ENCODE measurements around the gene ABHD18.
A peak's percentile ranks its signal among the peaks of the same experiment; 100 is the strongest.
"Not testable (repeated sequence)": the region's sequence is repeated elsewhere in the genome, so short reads cannot be mapped to it uniquely, and the experiment has no call there.

Gene ABHD18

GRCh38 chr4:128060121-128060698, 95.0 kb downstream of the ABHD18 start:
- DNase-seq (ENCODE audit: extremely low read depth, insufficient read length) = no peak
- no peaks in the 10 kb centered on the region for H3K27me3 ChIP-seq (replicated peaks; ENCODE audit: control insufficient read depth, insufficient read depth, low read length)
- no peak for TF ChIP-seq CTCF (IDR thresholded peaks at IDR 0.05; ENCODE audit: insufficient read depth, low read length, poor library complexity, severe bottlenecking)
- no peaks in the 10 kb centered on the region for H3K36me3 ChIP-seq (ENCODE audit: control insufficient read depth, insufficient read depth, low read length)
- H3K4me3 ChIP-seq (replicated peaks; ENCODE audit: low read depth, low read length) = peak overlapping the region; percentile 67

GRCh38 chr4:128060699-128061565, 95.7 kb downstream of the ABHD18 start, which contains the start of gene LARP1B:
Gene LARP1B (plus strand): TSS chr4:128061312. CDS start chr4:128074952, 13,640 bp downstream.
- TF ChIP-seq CTCF (IDR thresholded peaks at IDR 0.05; ENCODE audit: insufficient read depth, low read length, poor library complexity, severe bottlenecking) = no peak
- Histone ChIP-seq H3K36me3 (ENCODE audit: control insufficient read depth, insufficient read depth, low read length) (no peaks in the 10 kb centered on the region), H3K27me3 (replicated peaks; ENCODE audit: control insufficient read depth, insufficient read depth, low read length) (no peaks in the 10 kb centered on the region), H3K4me3 (replicated peaks; ENCODE audit: low read depth, low read length) (peak within 1 kb of the TSS; percentile 67)
- peak; percentile 98 for DNase-seq (ENCODE audit: extremely low read depth, insufficient read length)

- Histone ChIP-seq H3K4me3 (replicated peaks; ENCODE audit: low read depth, low read length) (peak overlapping the region; percentile 67), H3K27me3 (replicated peaks; ENCODE audit: control insufficient read depth, insufficient read depth, low read length) (no peaks in the 10 kb centered on the region), H3K36me3 (ENCODE audit: control insufficient read depth, insufficient read depth, low read length) (no peaks in the 10 kb centered on the region)
- DNase-seq (ENCODE audit: extremely low read depth, insufficient read length) = peak; percentile 79
- peak; percentile 38 for TF ChIP-seq CTCF (IDR thresholded peaks at IDR 0.05; ENCODE audit: insufficient read depth, low read length, poor library complexity, severe bottlenecking)
Observed at GRCh38 chr4:128061566-128062536, 96.6 kb downstream of the ABHD18 start.

GRCh38 chr4:128066453-128066820, 101.2 kb downstream of the ABHD18 start:
- not testable (repeated sequence) for DNase-seq (ENCODE audit: extremely low read depth, insufficient read length); H3K4me3 ChIP-seq (replicated peaks; ENCODE audit: low read depth, low read length); H3K36me3 ChIP-seq (ENCODE audit: control insufficient read depth, insufficient read depth, low read length)

GRCh38 chr4:128068918-128069317, 103.7 kb downstream of the ABHD18 start:
- no peak overlapping the region for H3K4me3 ChIP-seq (replicated peaks; ENCODE audit: low read depth, low read length)
- H3K27me3 ChIP-seq (replicated peaks; ENCODE audit: control insufficient read depth, insufficient read depth, low read length) = no peaks in the 10 kb centered on the region
- peak; percentile 29 for TF ChIP-seq CTCF (IDR thresholded peaks at IDR 0.05; ENCODE audit: insufficient read depth, low read length, poor library complexity, severe bottlenecking)
- no peak for DNase-seq (ENCODE audit: extremely low read depth, insufficient read length)
- no peaks in the 10 kb centered on the region for H3K36me3 ChIP-seq (ENCODE audit: control insufficient read depth, insufficient read depth, low read length)

More at GRCh38 chr4:128066453-128066820, 101.2 kb downstream of the ABHD18 start:
- H3K27me3 ChIP-seq (replicated peaks; ENCODE audit: control insufficient read depth, insufficient read depth, low read length) = not testable (repeated sequence)
